SK-N-SH (cell line): ENCODE results near the gene C2CD3. TPM values are rescaled to one million over a fixed set of nuclear protein-coding genes. Genes with fewer than 3 reads are reported as not detected.

Experiments used
- CTCF ChIA-PET: fragments of 300-600, 350-600 bp; formaldehyde crosslinking; extraction: SDS; loops from one replicate; lab custom pipeline; 2021; lab: Yijun Ruan, JAX
- POLR2A ChIA-PET: fragments of 350-600 bp; sonication (Branson Sonifier 250); formaldehyde crosslinking; extraction: SDS; loops from one replicate; lab custom pipeline; 2020; ENCODE audit warnings: antibody characterized with exemption, inconsistent platforms; lab: Yijun Ruan, JAX
- DNase-seq: peaks from one replicate; pipeline ENCODE4 v3.0.0; 2012
- H2AFZ ChIP-seq: fragments of 200-600 bp; sonication (generic); 2 replicates; pipeline ENCODE4 v1.8.1; 2016; ENCODE audit warnings: antibody characterized with exemption, mild to moderate bottlenecking, low read depth
- H3F3A ChIP-seq: fragments of 200-600 bp; sonication (generic); replicated peaks from 2 replicates; pipeline ENCODE3; 2016; ENCODE audit warnings: antibody characterized with exemption, mild to moderate bottlenecking; ENCODE audit not compliant: insufficient read depth
- H3K27ac ChIP-seq, 2 experiments: fragments of 200-500 bp in 1 of 2; fragments of 200-600 bp in 1 of 2; sonication (Bioruptor generic) in 1 of 2; sonication (generic), shearing (Covaris generic) in 1 of 2; 2 replicates each; pipeline versions ENCODE4 v1.5.1 to v1.6.1; 2014 to 2016; ENCODE audit warnings: low read depth in 2 of 2, inconsistent platforms in 1 of 2, low read length in 1 of 2, mild to moderate bottlenecking in 1 of 2, mixed read lengths in 1 of 2
- H3K27me3 ChIP-seq: fragments of 200-600 bp; sonication (generic), shearing (Covaris generic); 2 replicates; pipeline ENCODE4 v1.6.1; 2016; ENCODE audit warnings: mixed run types; ENCODE audit not compliant: insufficient read depth
- H3K36me3 ChIP-seq, 2 experiments: fragments of 200-500 bp in 1 of 2; fragments of 200-600 bp in 1 of 2; sonication (Bioruptor generic) in 1 of 2; sonication (generic) in 1 of 2; replicated peaks in 1 of 2; 2 replicates each; pipeline versions ENCODE3 to v1.5.1; 2014 to 2016; ENCODE audit warnings: low read length in 1 of 2, mild to moderate bottlenecking in 1 of 2; ENCODE audit not compliant: insufficient read depth in 2 of 2, control insufficient read depth in 1 of 2
- H3K4me1 ChIP-seq, 2 experiments: fragments of 200-500 bp in 1 of 2; fragments of 200-600 bp in 1 of 2; sonication (Bioruptor generic) in 1 of 2; sonication (generic), shearing (Covaris generic) in 1 of 2; 2 replicates each; pipeline versions ENCODE4 v1.5.1 to v1.6.1; 2014 to 2016; ENCODE audit warnings: low read depth in 1 of 2, low read length in 1 of 2, mixed run types in 1 of 2; ENCODE audit not compliant: insufficient read depth in 2 of 2, control insufficient read depth in 1 of 2
- H3K4me2 ChIP-seq: fragments of 200-600 bp; sonication (generic), shearing (Covaris generic); 2 replicates; pipeline ENCODE4 v1.6.1; 2017; ENCODE audit warnings: mixed run types
- H3K4me3 ChIP-seq, 2 experiments: fragments of 200-500 bp in 1 of 2; fragments of 200-600 bp in 1 of 2; sonication (Bioruptor generic) in 1 of 2; sonication (generic), shearing (Covaris generic) in 1 of 2; 2 replicates each; pipeline versions ENCODE4 v1.5.1 to v1.8.1; 2014 to 2016; ENCODE audit warnings: low read depth in 2 of 2, inconsistent platforms in 1 of 2, low read length in 1 of 2, mild to moderate bottlenecking in 1 of 2, mixed read lengths in 1 of 2, moderate library complexity in 1 of 2
- H3K79me2 ChIP-seq: fragments of 200-600 bp; sonication (generic); 2 replicates; pipeline ENCODE4 v1.8.1; 2017; ENCODE audit warnings: mild to moderate bottlenecking; ENCODE audit not compliant: insufficient read depth
- H3K9ac ChIP-seq: fragments of 200-600 bp; sonication (generic); 2 replicates; pipeline ENCODE4 v1.6.1; 2017; ENCODE audit warnings: mixed run types
- H3K9me2 ChIP-seq: fragments of 200-600 bp; sonication (generic); 2 replicates; pipeline ENCODE4 v1.6.1; 2017; ENCODE audit warnings: mixed run types
- H3K9me3 ChIP-seq: fragments of 200-600 bp; sonication (generic); 2 replicates; pipeline ENCODE4 v1.6.1; 2017; ENCODE audit warnings: mixed run types, mild to moderate bottlenecking, moderate library complexity
- H4K20me1 ChIP-seq: fragments of 200-600 bp; sonication (generic); 2 replicates; pipeline ENCODE4 v1.6.1; 2017; ENCODE audit warnings: mild to moderate bottlenecking, mixed run types; ENCODE audit not compliant: insufficient read depth
- FOSL2 ChIP-seq: IDR thresholded peaks from 2 replicates; pipeline ENCODE4 v1.4.0; 2012; ENCODE audit warnings: low read depth, mild to moderate bottlenecking, moderate library complexity, borderline replicate concordance
- FOXJ3 ChIP-seq: sonication (generic); formaldehyde crosslinking; IDR thresholded peaks from 2 replicates; pipeline ENCODE4 v1.5.1; 2020; ENCODE audit warnings: mild to moderate bottlenecking, missing genetic modification reagents
- MAX ChIP-seq: IDR thresholded peaks from 2 replicates; pipeline ENCODE4 v1.4.0; 2012; ENCODE audit warnings: low read depth
- MXI1 ChIP-seq: IDR thresholded peaks from 2 replicates; pipeline ENCODE4 v1.6.1; 2012; ENCODE audit warnings: mild to moderate bottlenecking, low read depth, low read length, improper control_type of control experiment
- NRF1 ChIP-seq: IDR thresholded peaks from 2 replicates; pipeline ENCODE4 v1.6.1; 2012; ENCODE audit warnings: low read depth, mild to moderate bottlenecking, low read length
- POLR2AphosphoS5 ChIP-seq: IDR thresholded peaks from 2 replicates; pipeline ENCODE4 v1.6.1; 2012; ENCODE audit warnings: low read depth, low read length
- SIN3A ChIP-seq: IDR thresholded peaks from 2 replicates; pipeline ENCODE4 v1.6.1; 2012; ENCODE audit warnings: low read depth, mild to moderate bottlenecking, low read length, moderate library complexity, borderline replicate concordance
- TEAD4 ChIP-seq: IDR thresholded peaks from 2 replicates; pipeline ENCODE4 v1.4.0; 2012; ENCODE audit warnings: mild to moderate bottlenecking, borderline replicate concordance; ENCODE audit not compliant: insufficient read depth
- YY1 ChIP-seq: IDR thresholded peaks from 2 replicates; pipeline ENCODE4 v1.4.0; 2012; ENCODE audit warnings: low read depth, mild to moderate bottlenecking
- ZBTB33 ChIP-seq: IDR thresholded peaks from 2 replicates; pipeline ENCODE4 v1.4.0; 2012; ENCODE audit warnings: low read depth, borderline replicate concordance
- WGBS: methylation state at CpG from one replicate; pipeline ENCODE4 v1.1.6; 2017; ENCODE audit warnings: low lambda C conversion rate; 5-methylcytosine and 5-hydroxymethylcytosine counted together
- polyA plus RNA-seq, 3 experiments: library from polyadenylated mRNA; depleted of rRNA; stranded (reverse); fragments of >200 nt; gene quantifications; 2 replicates each; pipeline ENCODE4 v1.2.3, GENCODE V29; 2012
- TF ChIP-seq, protein P1 (sequence below): IDR thresholded peaks from 2 replicates; pipeline ENCODE4 v1.6.1; 2012; ENCODE audit warnings: mild to moderate bottlenecking, low read depth, low read length, moderate library complexity
- TF ChIP-seq, protein P2 (sequence below): IDR thresholded peaks from 2 replicates; pipeline ENCODE4; 2012
- TF ChIP-seq, protein P3 (sequence below): fragments of 150-350 bp; IDR thresholded peaks from 2 replicates; pipeline ENCODE4 v1.6.1; 2016; ENCODE audit warnings: mild to moderate bottlenecking, low read depth, low read length

Gene C2CD3
- polyA plus RNA-seq, 1 of the 3 experiments (the other 2 are of a cell fraction): 7.0 TPM

- Histone ChIP-seq H3K27ac (no peak overlapping the region), H3K79me2 (no peaks in the 10 kb centered on the region), H3K27me3 (no peaks in the 10 kb centered on the region), H3K4me3 (no peak overlapping the region), H3F3A (no peaks in the 10 kb centered on the region), H3K9ac (no peak overlapping the region), H2AFZ (no peak overlapping the region)
- no peak for DNase-seq
- WGBS: 94% methylated on average over 1 of the region's 1 CpG
- CTCF ChIA-PET: no interaction called here
- TF ChIP-seq ZBTB33: no peak
- TF ChIP-seq TEAD4: no peak
- TF ChIP-seq, protein P1, sequence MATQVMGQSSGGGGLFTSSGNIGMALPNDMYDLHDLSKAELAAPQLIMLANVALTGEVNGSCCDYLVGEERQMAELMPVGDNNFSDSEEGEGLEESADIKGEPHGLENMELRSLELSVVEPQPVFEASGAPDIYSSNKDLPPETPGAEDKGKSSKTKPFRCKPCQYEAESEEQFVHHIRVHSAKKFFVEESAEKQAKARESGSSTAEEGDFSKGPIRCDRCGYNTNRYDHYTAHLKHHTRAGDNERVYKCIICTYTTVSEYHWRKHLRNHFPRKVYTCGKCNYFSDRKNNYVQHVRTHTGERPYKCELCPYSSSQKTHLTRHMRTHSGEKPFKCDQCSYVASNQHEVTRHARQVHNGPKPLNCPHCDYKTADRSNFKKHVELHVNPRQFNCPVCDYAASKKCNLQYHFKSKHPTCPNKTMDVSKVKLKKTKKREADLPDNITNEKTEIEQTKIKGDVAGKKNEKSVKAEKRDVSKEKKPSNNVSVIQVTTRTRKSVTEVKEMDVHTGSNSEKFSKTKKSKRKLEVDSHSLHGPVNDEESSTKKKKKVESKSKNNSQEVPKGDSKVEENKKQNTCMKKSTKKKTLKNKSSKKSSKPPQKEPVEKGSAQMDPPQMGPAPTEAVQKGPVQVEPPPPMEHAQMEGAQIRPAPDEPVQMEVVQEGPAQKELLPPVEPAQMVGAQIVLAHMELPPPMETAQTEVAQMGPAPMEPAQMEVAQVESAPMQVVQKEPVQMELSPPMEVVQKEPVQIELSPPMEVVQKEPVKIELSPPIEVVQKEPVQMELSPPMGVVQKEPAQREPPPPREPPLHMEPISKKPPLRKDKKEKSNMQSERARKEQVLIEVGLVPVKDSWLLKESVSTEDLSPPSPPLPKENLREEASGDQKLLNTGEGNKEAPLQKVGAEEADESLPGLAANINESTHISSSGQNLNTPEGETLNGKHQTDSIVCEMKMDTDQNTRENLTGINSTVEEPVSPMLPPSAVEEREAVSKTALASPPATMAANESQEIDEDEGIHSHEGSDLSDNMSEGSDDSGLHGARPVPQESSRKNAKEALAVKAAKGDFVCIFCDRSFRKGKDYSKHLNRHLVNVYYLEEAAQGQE: no peak
- no peak for TF ChIP-seq MXI1
- no peak for TF ChIP-seq YY1
- TF ChIP-seq, all 33 proteins: peak for 0
- Histone ChIP-seq H3K36me3 (peaks cover 15 to 55% of the 10 kb centered on the region in 2 experiments), H3K9me3 (no peaks in the 10 kb centered on the region), H3K4me1 (no peaks in the 10 kb centered on the region), H3K9me2 (no peaks in the 10 kb centered on the region), H4K20me1 (no peaks in the 10 kb centered on the region), H3K4me2 (no peak overlapping the region)
- POLR2A ChIA-PET: no interaction called here
Observed at GRCh38 chr11:74043450-74043849, 127.4 kb downstream of the C2CD3 start.

- Histone ChIP-seq H3K79me2 (no peaks in the 10 kb centered on the region), H4K20me1 (no peaks in the 10 kb centered on the region), H2AFZ (no peak overlapping the region), H3K4me3 (no peak overlapping the region), H3K4me1 (no peaks in the 10 kb centered on the region), H3K4me2 (no peak overlapping the region), H3K9me2 (no peaks in the 10 kb centered on the region), H3K9ac (no peak overlapping the region), H3K27ac (no peak overlapping the region), H3K27me3 (no peaks in the 10 kb centered on the region), H3F3A (no peaks in the 10 kb centered on the region), H3K36me3 (peaks cover 36 to 83% of the 10 kb centered on the region in 2 experiments), H3K9me3 (no peaks in the 10 kb centered on the region)
- WGBS: 95% methylated on average over 4 of the region's 4 CpGs
- no peak for TF ChIP-seq POLR2AphosphoS5
- TF ChIP-seq FOXJ3 (CRISPR knock-in tag): no peak
- TF ChIP-seq, protein P2, sequence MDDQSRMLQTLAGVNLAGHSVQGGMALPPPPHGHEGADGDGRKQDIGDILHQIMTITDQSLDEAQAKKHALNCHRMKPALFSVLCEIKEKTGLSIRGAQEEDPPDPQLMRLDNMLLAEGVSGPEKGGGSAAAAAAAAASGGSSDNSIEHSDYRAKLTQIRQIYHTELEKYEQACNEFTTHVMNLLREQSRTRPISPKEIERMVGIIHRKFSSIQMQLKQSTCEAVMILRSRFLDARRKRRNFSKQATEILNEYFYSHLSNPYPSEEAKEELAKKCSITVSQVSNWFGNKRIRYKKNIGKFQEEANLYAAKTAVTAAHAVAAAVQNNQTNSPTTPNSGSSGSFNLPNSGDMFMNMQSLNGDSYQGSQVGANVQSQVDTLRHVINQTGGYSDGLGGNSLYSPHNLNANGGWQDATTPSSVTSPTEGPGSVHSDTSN: no peak
- TF ChIP-seq NRF1: no peak
- no peak for TF ChIP-seq SIN3A
- no peak for TF ChIP-seq FOSL2
- TF ChIP-seq MAX: no peak
- TF ChIP-seq, protein P3, sequence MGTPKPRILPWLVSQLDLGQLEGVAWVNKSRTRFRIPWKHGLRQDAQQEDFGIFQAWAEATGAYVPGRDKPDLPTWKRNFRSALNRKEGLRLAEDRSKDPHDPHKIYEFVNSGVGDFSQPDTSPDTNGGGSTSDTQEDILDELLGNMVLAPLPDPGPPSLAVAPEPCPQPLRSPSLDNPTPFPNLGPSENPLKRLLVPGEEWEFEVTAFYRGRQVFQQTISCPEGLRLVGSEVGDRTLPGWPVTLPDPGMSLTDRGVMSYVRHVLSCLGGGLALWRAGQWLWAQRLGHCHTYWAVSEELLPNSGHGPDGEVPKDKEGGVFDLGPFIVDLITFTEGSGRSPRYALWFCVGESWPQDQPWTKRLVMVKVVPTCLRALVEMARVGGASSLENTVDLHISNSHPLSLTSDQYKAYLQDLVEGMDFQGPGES: no peak
- no peak for DNase-seq
- POLR2A ChIA-PET: no interaction called here
- CTCF ChIA-PET: interaction anchor here (1.0 kb wide), 1 partner anchor 36 kb away, joined by 3 read pairs; no protein-coding TSS in a partner anchor
Observed at GRCh38 chr11:74037309-74037708, 133.5 kb downstream of the C2CD3 start.
